GM21360 (cell line): ENCODE results near the gene TEAD2.
"Not testable (repeated sequence)": the region's sequence is repeated elsewhere in the genome, so short reads cannot be mapped to it uniquely, and the experiment has no call there.

ENCODE experiments used
- ATAC-seq: cut with Tn5 transposase; IDR thresholded peaks from one replicate; pipeline ENCODE4 v1.9.1; 2021; ENCODE audit warnings: mild to moderate bottlenecking, moderate library complexity; ENCODE audit not compliant: unreplicated experiment

TEAD2 gene

DNA sequence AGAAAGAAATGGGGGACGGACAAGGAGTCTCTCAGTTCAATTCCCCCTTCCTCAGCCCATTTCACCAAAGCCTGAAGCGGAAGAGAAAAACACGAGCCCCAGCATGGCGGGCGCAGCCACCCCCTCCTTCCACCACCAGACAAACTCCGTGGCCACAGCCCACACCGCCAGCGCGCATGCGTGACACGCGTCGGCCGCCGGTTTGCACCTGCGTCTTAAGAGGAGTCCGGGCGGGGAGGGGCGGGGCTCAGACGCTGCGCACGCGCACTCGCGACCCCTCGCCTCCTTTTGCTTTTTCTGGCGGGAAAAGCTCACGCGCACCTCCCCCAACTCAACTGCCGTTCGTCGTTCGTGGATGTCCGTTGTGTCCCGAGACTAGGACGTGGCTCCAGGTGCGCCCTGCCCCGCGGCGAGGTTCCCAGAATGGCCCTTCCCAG is 25.7 kb upstream of the TEAD2 start, which contains the start of gene KASH5:
Gene KASH5, plus strand, starts transcription at position 314 of the 437 bp plus-strand sequence. CDS start 2,635 bp downstream, outside the sequence.
- ATAC-seq: no peak

DNA sequence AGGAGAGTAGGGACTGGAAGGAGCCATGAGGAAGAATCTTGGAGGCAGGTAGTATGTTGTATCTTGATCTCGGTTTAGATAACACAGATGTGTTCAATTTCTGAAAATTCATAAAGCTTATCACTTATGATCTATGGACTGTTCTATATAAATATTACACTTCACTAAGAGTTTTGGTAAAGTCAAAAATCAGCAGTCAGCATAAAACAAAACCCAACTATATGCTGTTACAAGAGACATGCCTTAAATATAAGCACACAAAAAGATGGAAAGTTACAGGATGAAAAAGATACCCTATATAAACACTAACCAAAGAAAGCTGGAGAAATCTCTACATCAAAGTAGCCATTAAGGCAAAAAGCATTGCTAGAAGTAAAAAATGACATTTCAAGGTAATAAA is 21.4 kb upstream of the TEAD2 start:
- ATAC-seq: no peak

DNA sequence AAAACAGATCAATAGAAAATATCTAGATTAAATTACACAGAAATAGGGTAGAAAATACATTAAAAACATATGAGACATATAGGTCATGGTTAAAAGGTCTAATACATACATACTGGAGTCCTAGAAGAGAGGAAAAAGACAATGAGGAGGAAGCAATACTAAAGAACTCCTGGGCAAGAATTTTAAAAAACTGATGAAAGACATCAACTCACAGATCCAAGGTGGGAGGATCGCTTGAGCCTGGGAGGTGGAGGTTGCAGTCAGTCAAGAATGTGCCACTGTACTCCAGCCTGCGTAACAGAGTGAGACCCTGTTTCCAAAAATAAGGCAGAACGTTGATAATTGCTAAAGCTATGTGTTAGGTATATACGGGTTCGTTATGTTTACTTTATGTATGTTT is 20.4 kb upstream of the TEAD2 start:
- ATAC-seq: no peak

DNA sequence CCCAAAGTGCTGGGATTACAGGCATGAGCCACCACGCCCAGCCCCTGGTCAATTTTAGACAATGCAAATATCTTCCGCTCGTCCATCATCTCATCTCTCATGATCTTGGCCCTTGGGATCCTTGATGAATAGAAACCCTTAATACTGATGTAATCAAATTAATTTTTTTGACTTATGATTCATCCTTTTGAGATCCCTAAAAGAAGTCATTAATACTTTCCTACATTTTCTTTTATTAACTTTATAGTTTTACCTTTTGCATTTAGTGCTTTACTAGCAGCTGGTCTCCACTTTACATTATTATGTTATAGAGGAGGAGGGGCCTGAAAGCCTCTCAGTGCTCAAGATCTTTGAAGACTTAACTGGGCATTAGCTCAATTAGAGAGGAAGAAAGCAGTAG is 18.2 kb upstream of the TEAD2 start:
- ATAC-seq: no peak

DNA sequence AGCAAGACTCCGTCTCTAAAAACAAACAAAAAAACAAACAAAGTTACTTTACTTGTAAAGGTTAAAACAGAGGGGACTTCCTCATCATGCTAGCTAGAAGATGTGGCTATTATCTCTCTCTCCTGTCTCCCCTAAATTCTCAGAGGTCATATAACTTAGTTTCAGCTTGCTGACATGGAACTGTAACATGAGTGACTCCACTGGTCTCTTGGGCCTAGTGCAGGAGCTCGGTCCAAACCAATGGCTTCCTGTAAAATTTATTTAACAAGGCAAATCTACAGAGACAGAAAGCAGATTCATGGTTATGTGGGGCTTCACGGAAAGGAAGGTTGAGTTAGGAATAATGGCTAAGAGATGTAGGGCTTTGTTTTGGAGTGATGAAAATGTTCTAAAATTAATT is 16.3 kb upstream of the TEAD2 start:
- ATAC-seq: no peak

DNA sequence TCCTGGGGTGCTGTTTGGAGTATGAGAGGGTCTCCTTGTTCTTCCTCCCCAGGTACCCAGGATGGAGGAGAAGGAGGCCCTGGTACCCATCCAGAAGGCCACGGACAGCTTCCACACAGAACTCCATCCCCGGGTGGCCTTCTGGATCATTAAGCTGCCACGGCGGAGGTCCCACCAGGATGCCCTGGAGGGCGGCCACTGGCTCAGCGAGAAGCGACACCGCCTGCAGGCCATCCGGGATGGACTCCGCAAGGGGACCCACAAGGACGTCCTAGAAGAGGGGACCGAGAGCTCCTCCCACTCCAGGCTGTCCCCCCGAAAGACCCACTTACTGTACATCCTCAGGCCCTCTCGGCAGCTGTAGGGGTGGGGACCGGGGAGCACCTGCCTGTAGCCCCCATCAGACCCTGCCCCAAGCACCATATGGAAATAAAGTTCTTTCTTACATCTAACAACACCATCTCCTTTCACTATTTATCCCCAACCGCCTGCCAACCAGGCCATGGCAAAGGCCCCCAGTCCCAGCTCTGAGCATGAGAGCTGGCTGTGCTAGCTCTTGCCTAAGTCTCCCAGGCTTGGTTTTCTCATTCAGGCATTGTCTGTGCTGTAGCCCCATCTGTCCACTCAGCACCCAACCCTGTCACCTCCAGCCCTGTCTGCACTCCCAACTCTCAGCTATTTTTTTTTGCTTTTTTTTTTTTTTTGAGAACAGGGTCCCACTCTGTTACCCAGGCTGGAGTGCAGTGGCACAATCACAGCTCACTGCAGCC is 12.6 kb upstream of the TEAD2 start:
- ATAC-seq: no peak

DNA sequence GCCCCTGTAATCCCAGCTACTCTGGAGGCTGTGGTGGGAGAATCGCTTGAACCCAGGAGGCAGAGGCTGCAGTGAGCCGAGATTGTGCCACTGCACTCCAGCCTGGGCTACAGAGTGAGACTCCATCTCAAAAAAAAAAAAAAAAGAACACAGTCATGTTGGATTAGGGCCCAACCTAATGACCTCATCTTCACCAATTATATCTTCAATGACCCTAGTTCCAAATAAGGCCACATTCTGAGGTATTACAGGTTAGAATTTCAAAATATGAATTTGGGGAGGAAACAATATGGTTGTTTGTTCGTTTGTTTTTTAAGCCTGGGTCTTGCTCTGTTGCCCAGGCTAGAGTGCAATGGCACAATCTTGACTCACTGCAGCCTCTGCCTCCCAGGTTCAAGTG is 11.0 kb upstream of the TEAD2 start:
- not testable (repeated sequence) for ATAC-seq

DNA sequence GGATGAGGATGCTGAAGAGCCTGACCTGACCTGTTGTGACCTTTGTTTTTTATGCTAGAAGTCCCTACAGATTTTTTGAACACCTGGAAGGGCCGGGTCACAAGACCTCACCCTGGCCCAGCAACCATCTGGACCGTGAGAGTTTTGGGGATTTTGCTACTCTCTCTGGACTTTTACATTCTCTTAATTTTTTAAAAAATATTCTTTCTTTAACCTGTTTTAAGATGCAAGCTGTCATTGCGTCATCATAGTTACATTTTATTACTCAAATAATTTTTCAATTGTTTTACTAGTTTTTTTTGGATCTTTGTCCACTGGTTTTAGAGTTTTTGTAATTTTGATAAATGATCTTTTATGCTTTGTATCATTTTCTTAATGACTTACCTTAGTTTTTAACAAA is 9.0 kb upstream of the TEAD2 start:
- ATAC-seq: no peak

DNA sequence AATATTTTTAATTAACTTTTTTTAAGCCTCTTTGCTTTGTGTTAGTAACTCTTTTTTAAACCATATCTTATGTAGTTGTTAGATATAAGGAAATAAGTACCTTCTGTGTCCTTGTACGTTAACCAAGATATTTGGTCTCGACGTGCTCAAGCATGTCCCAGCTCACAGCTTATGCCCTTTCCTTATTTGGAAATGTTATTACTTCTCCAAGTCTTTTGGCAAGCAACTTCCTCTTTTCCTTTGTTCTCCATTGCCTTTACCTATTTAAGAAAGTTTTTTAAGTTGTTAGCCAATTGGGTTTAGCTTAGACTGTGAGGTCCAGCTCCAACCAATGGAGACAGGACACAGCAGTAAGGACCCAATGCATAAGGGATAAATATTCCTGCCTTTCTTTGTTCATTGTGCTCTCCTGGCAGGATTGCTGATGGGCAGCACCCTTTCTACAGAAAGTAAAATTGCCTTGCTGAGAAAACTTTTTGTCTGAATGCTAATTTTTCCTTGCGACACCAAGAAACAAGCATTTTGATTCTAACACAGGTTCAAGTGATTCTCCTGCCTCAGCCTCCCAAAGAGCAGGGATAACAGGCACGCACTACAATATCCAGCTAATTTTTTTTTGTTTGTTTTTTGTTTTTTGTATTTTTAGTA is 6.6 kb upstream of the TEAD2 start:
- ATAC-seq: no peak

DNA sequence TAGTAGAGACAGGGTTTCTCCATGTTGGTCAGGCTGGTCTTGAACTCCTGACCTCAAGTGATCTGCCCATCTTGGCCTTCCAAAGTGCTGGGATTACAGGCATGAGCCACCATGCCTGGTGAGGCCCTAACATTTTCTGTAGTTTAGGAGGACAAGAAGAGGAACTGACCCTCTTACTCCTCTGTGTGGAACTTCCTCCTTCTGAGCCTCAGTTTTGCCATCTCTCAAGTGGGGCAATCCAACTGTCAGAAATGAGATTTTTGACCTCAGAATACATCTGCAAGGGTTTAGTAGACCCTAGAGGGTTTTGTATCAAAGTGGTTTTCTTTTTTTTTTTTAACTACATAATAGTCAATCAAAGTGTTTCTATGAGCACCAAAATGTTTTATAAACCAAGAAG is 3.9 kb upstream of the TEAD2 start:
- ATAC-seq: no peak

DNA sequence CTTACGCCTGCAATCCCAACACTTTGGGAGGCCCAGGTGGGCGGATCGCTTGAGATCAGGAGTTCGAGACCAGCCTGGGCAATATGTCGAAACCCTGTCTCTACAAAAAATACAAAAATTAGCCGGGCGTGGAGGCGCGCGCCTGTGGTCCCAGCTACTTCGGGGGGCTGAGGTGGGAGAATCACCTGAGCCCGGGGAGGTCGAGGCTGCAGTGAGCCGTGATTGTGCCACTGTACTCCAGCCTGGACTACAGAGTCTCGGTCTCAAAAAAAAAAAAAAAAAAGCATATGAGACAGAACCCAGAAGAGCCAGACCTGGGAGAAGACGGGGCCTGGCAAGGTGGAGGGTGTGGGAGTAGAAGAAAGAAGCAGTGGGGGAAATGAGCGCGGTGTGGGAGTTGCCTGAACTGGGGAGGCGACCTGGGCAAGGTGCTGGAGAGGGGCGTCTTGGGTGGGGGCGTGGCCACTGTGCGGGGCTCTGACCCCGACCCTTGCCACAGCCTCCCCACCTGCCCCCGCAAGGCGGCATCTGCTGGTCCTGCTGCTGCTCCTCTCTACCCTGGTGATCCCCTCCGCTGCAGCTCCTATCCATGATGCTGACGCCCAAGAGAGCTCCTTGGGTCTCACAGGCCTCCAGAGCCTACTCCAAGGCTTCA is 2.0 kb upstream of the TEAD2 start:
- ATAC-seq: no peak

DNA sequence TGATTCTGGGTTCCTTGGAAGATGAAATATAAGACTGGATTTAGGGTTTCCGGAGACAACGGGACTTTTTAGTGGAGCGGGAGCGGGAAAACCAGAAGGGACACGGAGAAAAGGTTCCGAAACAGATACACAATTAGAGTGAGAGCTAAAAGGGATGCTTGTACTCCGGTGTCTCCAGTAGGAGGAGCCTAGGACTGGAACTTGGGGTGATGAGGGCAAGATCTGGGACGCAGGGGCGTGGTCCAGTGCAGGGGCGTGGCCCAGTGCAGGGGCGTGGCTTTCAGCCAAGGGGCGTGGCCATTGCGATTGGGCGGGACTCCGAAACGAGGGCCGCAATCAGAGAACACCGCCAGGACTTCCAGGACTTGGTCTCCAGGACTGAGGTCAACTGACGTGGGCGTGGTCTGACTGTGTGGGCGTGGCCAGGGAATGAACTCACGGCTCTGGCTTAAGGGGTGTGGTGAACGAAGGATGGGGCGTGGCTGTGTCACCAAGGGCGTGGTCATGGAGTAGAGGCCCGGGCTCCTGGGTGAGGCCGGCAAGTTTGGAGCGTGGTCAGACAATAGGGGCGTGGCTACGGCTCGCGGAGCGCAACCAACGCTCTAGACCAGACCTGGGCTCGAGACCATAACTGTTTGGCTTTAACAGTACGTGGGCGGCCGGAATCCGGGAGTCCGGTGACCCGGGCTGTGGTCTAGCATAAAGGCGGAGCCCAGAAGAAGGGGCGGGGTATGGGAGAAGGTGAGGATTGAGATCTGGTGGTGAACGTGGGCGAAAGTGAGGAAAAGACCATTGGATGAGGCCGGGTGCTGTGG is 1.3 kb upstream of the TEAD2 start, which contains the start of gene DKKL1:
Gene DKKL1, plus strand, starts transcription at position 610 of the 815 bp plus-strand sequence. Its CDS starts 122 bp downstream, at position 732.
- ATAC-seq: no peak

DNA sequence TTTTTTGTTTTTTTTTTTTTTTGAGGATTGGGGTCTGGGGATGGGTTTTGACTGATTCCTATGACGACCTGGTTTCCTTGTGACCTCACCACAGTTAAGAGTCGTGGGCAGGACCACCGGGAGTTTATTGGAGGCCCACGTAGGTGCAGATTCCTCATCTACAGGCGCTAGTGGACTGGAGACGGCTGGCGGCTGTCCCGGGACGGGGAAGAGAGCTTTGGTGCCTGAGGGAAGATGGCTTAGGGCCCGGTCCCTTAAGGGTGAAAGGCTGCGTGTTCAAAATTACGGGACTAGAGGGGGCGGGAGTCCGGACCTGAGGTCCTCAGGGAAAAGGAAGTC is 682 bp upstream of the TEAD2 start:
- ATAC-seq: no peak

DNA sequence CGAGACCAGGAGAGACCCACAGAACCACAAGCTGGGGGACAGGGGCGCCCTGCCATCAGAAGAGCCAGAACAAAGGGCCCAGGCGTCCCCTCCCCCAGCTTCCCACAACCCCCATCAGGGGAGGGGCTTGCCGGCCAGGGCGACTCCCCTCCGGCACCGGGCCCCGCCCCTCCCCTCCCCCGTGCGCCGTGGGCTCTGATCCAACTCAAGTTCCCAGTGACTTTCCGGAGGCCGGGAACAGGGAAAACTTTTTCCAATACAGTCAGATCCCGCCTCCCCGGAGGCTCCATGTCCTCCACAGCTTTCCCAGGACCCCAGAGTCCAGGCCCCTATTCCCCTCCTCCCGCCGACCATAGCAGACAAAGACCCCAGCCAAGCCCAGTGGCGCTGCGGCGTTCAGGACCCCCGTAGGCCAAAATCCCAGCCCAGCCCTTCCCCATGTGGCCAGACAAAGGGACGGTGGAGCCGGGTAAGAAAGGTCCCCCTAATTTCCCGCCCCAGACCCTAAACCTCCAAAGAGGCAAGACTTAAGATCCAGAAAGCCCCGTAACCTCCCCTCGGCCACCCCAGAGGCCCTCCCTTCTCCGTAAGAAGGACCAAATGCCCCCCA is 673 bp downstream of the TEAD2 start:
- ATAC-seq: no peak

DNA sequence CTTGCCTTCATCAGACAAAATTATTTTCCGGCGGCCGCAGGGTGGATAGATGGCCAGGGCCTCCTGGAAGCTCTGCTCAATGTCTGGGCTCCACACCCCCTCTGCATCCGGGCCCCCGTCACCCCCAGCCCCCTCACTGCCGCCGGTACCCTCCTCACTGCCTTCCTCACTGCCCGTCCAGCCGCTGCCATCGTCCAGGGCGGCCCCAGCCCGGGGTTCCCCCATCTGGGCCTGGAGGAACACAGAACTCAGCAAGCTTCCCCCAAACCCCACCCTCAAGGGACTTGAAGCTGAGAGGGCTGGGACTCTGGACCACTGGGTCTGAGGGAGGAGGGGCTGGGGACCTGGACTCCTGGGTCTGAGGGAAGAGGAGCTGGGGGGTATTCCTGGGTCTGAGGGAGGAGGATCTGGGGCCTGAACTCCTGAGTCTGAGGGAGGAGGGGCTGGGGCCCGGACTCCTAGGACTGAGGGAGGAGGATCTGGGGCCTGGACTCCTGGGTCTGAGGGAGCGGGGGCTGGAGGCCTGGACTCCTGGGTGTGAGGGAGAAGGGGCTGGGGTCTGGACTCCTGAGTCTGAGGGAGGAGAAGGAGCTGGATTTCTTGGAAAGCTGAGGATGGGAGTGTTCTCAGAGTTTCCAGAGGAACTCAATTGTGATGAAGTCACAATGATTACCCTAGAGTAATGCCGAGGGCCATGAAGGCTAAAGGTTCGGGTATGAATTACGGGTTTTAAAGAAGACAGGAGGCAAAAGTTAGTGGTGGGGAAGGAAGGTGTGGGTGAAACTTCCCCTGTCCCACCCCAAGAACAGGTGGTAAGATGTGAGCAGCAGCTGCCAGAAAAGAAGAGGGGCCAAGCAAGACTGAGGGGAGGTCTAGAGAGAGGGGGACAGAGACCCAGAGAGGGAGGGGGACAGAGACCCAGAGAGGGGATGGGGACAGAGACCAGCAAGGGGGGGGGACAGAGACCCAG is 2.1 kb downstream of the TEAD2 start:
- ATAC-seq: no peak

DNA sequence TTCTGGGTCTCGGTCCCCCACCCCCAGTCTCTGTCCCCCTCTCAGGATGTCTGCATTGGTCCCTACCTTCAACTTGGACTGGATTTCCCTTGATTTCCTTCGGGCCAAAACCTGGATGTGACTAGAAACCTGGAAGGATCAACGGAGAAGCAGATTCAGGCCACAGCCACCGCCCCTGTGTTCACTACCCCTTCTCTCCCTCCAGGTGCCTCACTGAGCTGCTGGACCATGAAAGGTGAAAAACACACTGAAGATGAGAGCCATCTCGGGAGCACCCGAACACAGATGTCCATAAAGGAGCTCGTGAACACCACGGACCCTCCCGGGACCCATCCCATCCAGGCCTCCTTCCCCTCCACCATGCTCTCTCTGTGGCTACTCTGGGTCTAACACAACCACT is 5.0 kb downstream of the TEAD2 start:
- ATAC-seq: no peak

DNA sequence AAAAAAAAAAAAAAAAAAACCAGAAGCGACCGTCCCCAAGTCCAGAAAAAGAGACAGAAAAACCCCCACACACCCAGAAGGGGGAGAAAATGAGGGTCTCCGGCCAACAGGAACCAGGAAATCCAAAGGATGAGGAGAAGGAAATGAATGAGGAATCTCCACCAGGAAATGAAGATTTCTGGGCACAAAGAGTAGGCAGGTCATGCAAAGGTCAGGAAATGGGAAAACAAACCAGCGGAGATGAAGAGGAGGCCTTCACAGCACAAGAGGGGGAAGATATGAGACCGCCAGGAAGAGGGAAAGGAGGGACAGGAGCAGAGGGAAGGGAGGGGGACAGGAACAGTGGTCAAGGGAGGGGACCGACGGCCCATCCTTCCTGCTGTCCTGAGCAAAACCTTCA is 5.8 kb downstream of the TEAD2 start:
- ATAC-seq: no peak

DNA sequence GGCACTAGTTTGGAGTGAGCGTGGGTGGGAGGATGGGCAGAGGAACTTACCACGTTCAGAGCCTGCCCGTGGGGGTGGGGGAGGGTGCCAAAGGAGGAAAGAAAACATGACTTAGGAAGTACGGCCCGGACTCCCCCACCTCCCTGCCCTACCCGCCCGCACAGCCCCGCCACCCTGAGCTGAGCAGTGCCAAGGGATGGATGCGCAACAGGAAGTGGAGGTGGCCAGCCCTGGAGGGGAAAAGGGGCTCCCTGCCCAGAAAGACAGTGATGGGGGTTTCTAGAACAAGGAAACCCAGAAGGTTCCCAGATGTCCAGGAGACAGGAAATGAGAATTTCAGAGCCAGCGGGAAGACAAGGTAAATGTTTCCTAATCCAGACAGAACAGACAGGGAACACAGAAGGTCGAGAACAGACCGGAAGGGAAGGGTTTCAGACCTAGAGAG is 6.3 kb downstream of the TEAD2 start:
- ATAC-seq: no peak

DNA sequence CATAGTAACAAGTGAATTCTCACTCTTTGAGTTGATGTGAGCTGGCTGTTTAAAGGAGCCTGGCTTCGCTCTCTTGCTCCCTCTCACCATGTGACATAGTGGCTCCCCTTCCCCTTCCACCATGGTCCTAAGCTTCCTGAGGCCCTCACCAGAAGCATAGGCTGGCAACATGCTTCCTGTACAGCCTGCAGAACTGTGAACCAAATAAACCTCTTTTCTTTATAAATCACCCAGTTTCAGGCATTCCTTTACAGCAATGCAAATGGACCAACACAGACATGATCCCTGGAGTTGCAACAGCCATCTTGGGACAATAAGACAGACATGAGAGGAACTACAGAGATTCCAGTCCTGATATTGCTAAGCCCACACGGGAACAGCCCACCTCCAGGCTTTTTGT is 12.6 kb downstream of the TEAD2 start:
- no peak for ATAC-seq
